Ishikawa (cell line): ENCODE data around the gene PABPN1L.

Source experiments
- CEBPB ChIP-seq: IDR thresholded peaks from 2 replicates; pipeline ENCODE4 v1.6.1; 2012
- CREB1 ChIP-seq: IDR thresholded peaks from 2 replicates; pipeline ENCODE4 v1.6.1; 2012; ENCODE audit warnings: low read depth
- EGR1 ChIP-seq: IDR thresholded peaks from 2 replicates; pipeline ENCODE4 v1.6.1; 2012
- EP300 ChIP-seq: IDR thresholded peaks from 2 replicates; pipeline ENCODE4 v1.6.1; 2012; ENCODE audit warnings: borderline replicate concordance
- FOXM1 ChIP-seq: IDR thresholded peaks from 2 replicates; pipeline ENCODE4 v1.6.1; 2012; ENCODE audit warnings: low read depth, borderline replicate concordance
- NFIC ChIP-seq: IDR thresholded peaks from 2 replicates; pipeline ENCODE4 v1.6.1; 2012
- RAD21 ChIP-seq: IDR thresholded peaks from 2 replicates; pipeline ENCODE4 v1.6.1; 2012; ENCODE audit warnings: low read depth
- REST ChIP-seq: IDR thresholded peaks from 2 replicates; pipeline ENCODE4 v1.6.1; 2012; ENCODE audit warnings: low read depth, mild to moderate bottlenecking
- TAF1 ChIP-seq: IDR thresholded peaks from 2 replicates; pipeline ENCODE4 v1.6.1; 2012; ENCODE audit warnings: low read depth, mild to moderate bottlenecking
- TCF12 ChIP-seq: IDR thresholded peaks from 2 replicates; pipeline ENCODE4 v1.6.1; 2012; ENCODE audit warnings: low read depth
- YY1 ChIP-seq: IDR thresholded peaks from 2 replicates; pipeline ENCODE4 v1.6.1; 2012; ENCODE audit warnings: low read depth
- ZBTB7A ChIP-seq: IDR thresholded peaks from 2 replicates; pipeline ENCODE4 v1.6.1; 2012; ENCODE audit warnings: low read depth
- TF ChIP-seq, protein P1 (sequence below): IDR thresholded peaks from 2 replicates; pipeline ENCODE4 v1.6.1; 2012
- TF ChIP-seq, protein P2 (sequence below): IDR thresholded peaks from 2 replicates; pipeline ENCODE4 v1.6.1; 2012

DNA sequence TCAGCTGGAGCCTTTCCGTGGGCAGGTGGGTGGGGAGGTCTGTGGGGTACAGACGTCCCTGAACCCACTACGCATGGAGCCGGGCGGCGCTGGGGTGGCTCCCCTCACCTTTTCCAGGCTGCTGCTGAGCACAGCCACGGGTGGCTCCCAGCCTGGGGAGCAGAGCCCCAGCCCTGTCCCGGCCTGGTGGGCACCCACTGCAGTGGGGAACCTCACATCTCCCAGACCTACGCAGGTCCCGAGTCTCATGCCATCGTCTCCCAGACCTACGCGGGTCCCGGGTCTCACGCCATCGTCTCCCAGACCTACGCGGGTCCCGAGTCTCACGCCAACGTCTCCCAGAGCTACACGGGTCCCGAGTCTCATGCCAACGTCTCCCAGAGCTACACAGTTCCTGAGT lies 37.7 kb downstream of the PABPN1L start:
- TF ChIP-seq, protein P1, sequence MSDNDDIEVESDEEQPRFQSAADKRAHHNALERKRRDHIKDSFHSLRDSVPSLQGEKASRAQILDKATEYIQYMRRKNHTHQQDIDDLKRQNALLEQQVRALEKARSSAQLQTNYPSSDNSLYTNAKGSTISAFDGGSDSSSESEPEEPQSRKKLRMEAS, result no peak
- TF ChIP-seq FOXM1, result no peak
- no peak for TF ChIP-seq TAF1
- no peak for TF ChIP-seq EGR1
- no peak for TF ChIP-seq RAD21
- TF ChIP-seq CEBPB, result no peak
- no peak for TF ChIP-seq ZBTB7A
- no peak for TF ChIP-seq CREB1
- no peak for TF ChIP-seq EP300
- TF ChIP-seq YY1, result no peak
- TF ChIP-seq REST, result no peak
- no peak for TF ChIP-seq TCF12
- no peak for TF ChIP-seq NFIC
- TF ChIP-seq, protein P2, sequence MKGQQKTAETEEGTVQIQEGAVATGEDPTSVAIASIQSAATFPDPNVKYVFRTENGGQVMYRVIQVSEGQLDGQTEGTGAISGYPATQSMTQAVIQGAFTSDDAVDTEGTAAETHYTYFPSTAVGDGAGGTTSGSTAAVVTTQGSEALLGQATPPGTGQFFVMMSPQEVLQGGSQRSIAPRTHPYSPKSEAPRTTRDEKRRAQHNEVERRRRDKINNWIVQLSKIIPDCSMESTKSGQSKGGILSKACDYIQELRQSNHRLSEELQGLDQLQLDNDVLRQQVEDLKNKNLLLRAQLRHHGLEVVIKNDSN, result no peak
